ENCODE measurements around the gene CDKAL1.

DNA sequence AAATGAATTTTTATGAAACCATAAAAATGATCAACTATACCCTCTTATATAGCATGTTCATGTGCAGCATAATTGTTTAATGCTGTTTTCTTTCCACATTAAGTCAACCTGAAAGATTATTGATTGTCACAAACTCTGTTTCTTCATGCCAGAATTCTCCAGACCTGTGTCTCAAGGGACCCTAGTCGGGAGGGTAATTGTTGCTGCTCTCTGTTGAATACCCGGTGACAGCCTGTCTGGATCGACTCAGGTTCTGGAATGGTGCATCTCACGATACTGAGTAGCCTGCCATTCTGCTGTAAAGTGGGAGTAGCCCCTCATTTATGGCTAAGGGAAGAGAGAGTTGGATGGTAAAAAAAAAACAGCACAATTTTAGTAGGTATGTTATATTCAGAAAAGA is 609.4 kb downstream of the CDKAL1 start:
- TF ChIP-seq, protein P1, sequence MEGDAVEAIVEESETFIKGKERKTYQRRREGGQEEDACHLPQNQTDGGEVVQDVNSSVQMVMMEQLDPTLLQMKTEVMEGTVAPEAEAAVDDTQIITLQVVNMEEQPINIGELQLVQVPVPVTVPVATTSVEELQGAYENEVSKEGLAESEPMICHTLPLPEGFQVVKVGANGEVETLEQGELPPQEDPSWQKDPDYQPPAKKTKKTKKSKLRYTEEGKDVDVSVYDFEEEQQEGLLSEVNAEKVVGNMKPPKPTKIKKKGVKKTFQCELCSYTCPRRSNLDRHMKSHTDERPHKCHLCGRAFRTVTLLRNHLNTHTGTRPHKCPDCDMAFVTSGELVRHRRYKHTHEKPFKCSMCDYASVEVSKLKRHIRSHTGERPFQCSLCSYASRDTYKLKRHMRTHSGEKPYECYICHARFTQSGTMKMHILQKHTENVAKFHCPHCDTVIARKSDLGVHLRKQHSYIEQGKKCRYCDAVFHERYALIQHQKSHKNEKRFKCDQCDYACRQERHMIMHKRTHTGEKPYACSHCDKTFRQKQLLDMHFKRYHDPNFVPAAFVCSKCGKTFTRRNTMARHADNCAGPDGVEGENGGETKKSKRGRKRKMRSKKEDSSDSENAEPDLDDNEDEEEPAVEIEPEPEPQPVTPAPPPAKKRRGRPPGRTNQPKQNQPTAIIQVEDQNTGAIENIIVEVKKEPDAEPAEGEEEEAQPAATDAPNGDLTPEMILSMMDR (conservative IDR thresholded peaks at IDR 0.05): no peak
- TF ChIP-seq EZH2 (IDR thresholded peaks at IDR 0.05; ENCODE audit: low read depth): no peak
